GM19463 (cell line): ENCODE data around the gene SGCD.

Experiments
- ATAC-seq: cut with Tn5 transposase; IDR thresholded peaks from one replicate; pipeline ENCODE4 v1.9.1; 2021; ENCODE audit warnings: mild to moderate bottlenecking, moderate library complexity; ENCODE audit not compliant: unreplicated experiment

SGCD gene

GRCh38 chr5:156400231-156400986 is 73.4 kb downstream of the SGCD start:
- no peak for ATAC-seq

- peak; percentile 5 for ATAC-seq
Measured at GRCh38 chr5:156401804-156402203, 74.8 kb downstream of the SGCD start.

GRCh38 chr5:156402387-156402921 is 75.5 kb downstream of the SGCD start:
- peak; percentile 94 for ATAC-seq

- no peak for ATAC-seq
Measured at GRCh38 chr5:156405988-156406387, 79.0 kb downstream of the SGCD start.

- no peak for ATAC-seq
Measured at GRCh38 chr5:156407251-156407650, 80.3 kb downstream of the SGCD start.

- ATAC-seq, result no peak
Measured at GRCh38 chr5:156409834-156410233, 82.9 kb downstream of the SGCD start.

- ATAC-seq, result no peak
Measured at GRCh38 chr5:156411185-156411613, 84.2 kb downstream of the SGCD start.

GRCh38 chr5:156411957-156412356 is 85.0 kb downstream of the SGCD start:
- no peak for ATAC-seq

- no peak for ATAC-seq
Measured at GRCh38 chr5:156414391-156414790, 87.4 kb downstream of the SGCD start.

GRCh38 chr5:156419661-156420060 is 92.7 kb downstream of the SGCD start:
- ATAC-seq, result no peak

GRCh38 chr5:156420665-156421064 is 93.7 kb downstream of the SGCD start:
- ATAC-seq, result no peak

- ATAC-seq, result no peak
Measured at GRCh38 chr5:156421798-156422197, 94.8 kb downstream of the SGCD start.

- no peak for ATAC-seq
Measured at GRCh38 chr5:156423597-156423996, 96.6 kb downstream of the SGCD start.

- ATAC-seq, result no peak
Measured at GRCh38 chr5:156427315-156427714, 100.4 kb downstream of the SGCD start.

- ATAC-seq, result no peak
Measured at GRCh38 chr5:156431956-156432829, 105.2 kb downstream of the SGCD start.

GRCh38 chr5:156432830-156433105 is 105.8 kb downstream of the SGCD start:
- no peak for ATAC-seq

- ATAC-seq, result no peak
Measured at GRCh38 chr5:156434471-156434870, 107.5 kb downstream of the SGCD start.

GRCh38 chr5:156435101-156435500 is 108.1 kb downstream of the SGCD start:
- no peak for ATAC-seq

GRCh38 chr5:156438076-156438475 is 111.1 kb downstream of the SGCD start:
- ATAC-seq, result no peak

GRCh38 chr5:156444753-156445291 is 117.9 kb downstream of the SGCD start:
- ATAC-seq, result no peak

- ATAC-seq, result no peak
Measured at GRCh38 chr5:156446526-156446925, 119.6 kb downstream of the SGCD start.

GRCh38 chr5:156450778-156451177 is 123.8 kb downstream of the SGCD start:
- no peak for ATAC-seq
